Right atrium auricular region (tissue), 2 donors: Measurements from ENCODE around the gene LANCL3. TPM values are rescaled to one million over a fixed set of nuclear protein-coding genes. Genes with fewer than 3 reads are reported as not detected.

Experiments
- DNase-seq: peaks from one replicate; pipeline ENCODE4 v3.0.0-alpha.2; 2019; ENCODE audit warnings: low spot score
- H3K27ac ChIP-seq, 2 donors: fragments of 200-600 bp; sonication (generic); 1 replicate in 1 of 2; 2 replicates in 1 of 2; pipeline ENCODE4 v1.5.1; 2016 to 2019
- H3K27me3 ChIP-seq, 2 donors: fragments of 200-600 bp; sonication (generic); one replicate each; pipeline versions ENCODE4 v1.5.1 to v1.6.0; 2017 to 2019
- H3K36me3 ChIP-seq: fragments of 200-600 bp; sonication (generic); one replicate; pipeline ENCODE4 v1.5.1; 2016
- H3K4me1 ChIP-seq, 2 donors: fragments of 200-600 bp; sonication (generic); one replicate each; pipeline versions ENCODE4 v1.5.1 to v1.6.0; 2017 to 2019
- H3K4me3 ChIP-seq, 2 donors: fragments of 200-600 bp; sonication (generic); 1 replicate in 1 of 2; 2 replicates in 1 of 2; pipeline ENCODE4 v1.5.1; 2017 to 2019; ENCODE audit warnings: mild to moderate bottlenecking in 1 of 2, moderate library complexity in 1 of 2
- H3K9me3 ChIP-seq, 2 donors: fragments of 200-600 bp; sonication (generic); one replicate each; pipeline ENCODE4 v1.5.1; 2019
- total RNA-seq, 2 donors: library from RNA; depleted of rRNA; stranded (reverse); fragments of >200 nt; gene quantifications; one replicate each; pipeline ENCODE4 v1.1.0, GENCODE V29; 2016
- TF ChIP-seq, protein P1 (sequence below), 2 donors: fragments of 200-600 bp; sonication (generic); IDR thresholded peaks; one replicate each; pipeline ENCODE4 v1.5.1; 2019; ENCODE audit warnings: antibody characterized with exemption in 2 of 2

The LANCL3 gene
- total RNA-seq, 2 donors from 2014 or later, result 0.07 to 0.08 TPM

DNA sequence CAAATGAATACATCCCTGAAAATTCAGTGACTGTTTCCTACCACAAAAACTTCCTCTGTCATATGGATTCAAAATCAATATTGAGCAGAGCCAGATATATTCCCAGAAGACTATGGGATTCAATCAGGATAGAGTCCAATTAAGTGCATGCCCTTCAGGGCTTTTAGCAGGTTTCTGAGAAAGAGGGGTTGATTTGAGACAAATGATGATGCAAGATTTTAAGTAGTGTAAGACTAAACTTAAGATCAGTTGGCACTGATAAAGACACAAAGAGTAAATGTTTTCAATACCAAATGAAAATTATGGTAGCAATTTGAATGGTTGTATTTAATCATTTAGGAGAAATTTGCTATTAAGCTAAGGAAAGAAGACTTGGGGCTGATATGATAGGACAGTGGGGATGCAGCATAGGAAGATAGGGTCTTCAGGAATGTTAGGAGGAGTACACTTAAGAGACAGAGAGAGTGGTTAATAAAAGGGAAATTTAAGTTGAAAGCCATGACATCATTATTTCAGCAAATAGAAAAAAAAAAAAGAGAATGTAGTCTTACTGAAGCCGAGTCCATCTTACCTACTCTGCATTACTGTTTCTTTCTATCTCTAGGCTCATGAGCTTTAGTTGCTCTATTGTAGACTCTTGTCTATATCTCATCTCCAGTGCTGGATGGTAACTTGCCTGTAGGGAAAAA lies 82.1 kb downstream of the LANCL3 start:
- no peaks in the 10 kb centered on the region for H3K4me1 ChIP-seq
- H3K9me3 ChIP-seq, result no peaks in the 10 kb centered on the region
- no peak overlapping the region for H3K4me3 ChIP-seq
- no peaks in the 10 kb centered on the region for H3K36me3 ChIP-seq
- no peak for DNase-seq
- no peak overlapping the region for H3K27ac ChIP-seq
- no peaks in the 10 kb centered on the region for H3K27me3 ChIP-seq
- TF ChIP-seq, protein P1, sequence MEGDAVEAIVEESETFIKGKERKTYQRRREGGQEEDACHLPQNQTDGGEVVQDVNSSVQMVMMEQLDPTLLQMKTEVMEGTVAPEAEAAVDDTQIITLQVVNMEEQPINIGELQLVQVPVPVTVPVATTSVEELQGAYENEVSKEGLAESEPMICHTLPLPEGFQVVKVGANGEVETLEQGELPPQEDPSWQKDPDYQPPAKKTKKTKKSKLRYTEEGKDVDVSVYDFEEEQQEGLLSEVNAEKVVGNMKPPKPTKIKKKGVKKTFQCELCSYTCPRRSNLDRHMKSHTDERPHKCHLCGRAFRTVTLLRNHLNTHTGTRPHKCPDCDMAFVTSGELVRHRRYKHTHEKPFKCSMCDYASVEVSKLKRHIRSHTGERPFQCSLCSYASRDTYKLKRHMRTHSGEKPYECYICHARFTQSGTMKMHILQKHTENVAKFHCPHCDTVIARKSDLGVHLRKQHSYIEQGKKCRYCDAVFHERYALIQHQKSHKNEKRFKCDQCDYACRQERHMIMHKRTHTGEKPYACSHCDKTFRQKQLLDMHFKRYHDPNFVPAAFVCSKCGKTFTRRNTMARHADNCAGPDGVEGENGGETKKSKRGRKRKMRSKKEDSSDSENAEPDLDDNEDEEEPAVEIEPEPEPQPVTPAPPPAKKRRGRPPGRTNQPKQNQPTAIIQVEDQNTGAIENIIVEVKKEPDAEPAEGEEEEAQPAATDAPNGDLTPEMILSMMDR (IDR thresholded peaks at IDR 0.05), result no peak

DNA sequence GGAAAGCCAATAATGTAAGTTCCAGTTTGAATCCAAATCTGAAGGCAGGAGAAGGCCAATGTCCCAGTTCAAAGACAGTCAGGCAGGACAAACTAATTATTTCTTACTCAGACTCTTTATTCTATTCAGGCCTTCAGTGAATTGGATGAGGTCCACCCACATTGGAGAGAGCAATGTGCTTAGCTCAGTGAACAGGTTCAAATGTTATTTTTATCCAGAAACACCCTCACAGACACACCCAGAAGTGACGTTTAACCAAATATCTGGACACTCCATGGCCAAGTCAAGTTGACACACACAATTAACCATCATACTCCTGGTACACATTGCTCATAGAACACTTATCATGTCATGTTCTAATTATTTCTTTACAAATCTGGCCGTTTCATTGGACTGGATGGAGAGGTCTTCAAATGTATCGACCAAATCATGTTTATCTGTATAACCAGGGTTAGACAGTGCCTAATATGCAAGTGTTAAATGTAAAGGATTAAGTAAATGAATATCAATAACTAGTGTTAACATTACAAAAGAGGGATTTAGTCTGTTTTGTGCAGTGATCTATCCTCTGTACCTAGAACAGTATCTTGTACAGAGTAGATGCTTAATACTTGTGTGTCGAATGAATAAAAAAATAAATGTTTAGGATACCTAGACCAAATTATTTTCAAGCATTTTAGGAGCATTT lies 87.0 kb downstream of the LANCL3 start:
- Histone ChIP-seq H3K9me3 (no peaks in the 10 kb centered on the region), H3K36me3 (no peaks in the 10 kb centered on the region), H3K27me3 (no peaks in the 10 kb centered on the region), H3K4me1 (no peaks in the 10 kb centered on the region), H3K27ac (no peak overlapping the region), H3K4me3 (no peak overlapping the region)
- TF ChIP-seq, protein P1 (IDR thresholded peaks at IDR 0.05), result no peak
- DNase-seq, result no peak

DNA sequence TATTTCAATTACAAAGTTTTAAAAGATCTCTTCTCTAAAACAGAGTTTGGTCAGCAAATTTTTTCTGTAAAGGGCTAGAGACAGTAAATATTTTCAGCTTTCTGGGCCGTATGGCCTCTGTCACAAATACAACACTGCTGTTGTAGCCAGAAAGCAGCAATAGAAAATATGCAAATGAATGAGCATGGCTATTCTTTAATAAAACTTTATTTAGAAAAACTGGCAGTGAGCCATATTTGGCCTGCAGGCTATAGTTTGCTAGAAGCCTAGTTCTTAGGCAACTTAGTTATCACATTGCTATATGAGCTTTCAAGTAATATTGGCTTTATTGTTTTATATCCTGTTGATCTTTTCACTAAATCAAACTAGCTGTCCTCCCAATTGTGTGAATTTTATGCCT lies 87.6 kb downstream of the LANCL3 start:
- no peak overlapping the region for H3K27ac ChIP-seq
- no peaks in the 10 kb centered on the region for H3K9me3 ChIP-seq
- H3K4me3 ChIP-seq, result no peak overlapping the region
- TF ChIP-seq, protein P1 (IDR thresholded peaks at IDR 0.05), result no peak
- no peaks in the 10 kb centered on the region for H3K36me3 ChIP-seq
- DNase-seq, result no peak
- H3K27me3 ChIP-seq, result no peaks in the 10 kb centered on the region
- H3K4me1 ChIP-seq, result no peaks in the 10 kb centered on the region

DNA sequence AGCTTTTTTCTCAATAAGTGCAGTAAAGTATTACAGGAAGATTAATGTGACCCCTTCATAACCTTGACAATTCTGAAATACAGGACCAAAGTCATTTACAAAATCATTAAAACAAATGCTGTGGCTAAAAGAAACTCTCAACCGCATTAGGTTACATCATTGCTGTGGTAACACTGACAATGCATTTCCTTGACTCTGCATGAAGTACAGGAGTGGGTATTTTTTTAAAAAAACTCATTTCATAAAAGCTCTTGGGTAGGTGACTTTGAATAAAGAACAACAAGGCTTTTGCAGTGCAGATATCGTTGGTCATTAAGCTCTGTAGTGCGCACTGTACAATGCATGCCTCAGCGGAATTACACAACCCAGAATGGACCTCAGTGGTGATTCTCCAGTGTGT lies 90.7 kb downstream of the LANCL3 start:
- TF ChIP-seq, protein P1 (IDR thresholded peaks at IDR 0.05), result no peak
- no peaks in the 10 kb centered on the region for H3K4me1 ChIP-seq
- H3K9me3 ChIP-seq, result no peaks in the 10 kb centered on the region
- DNase-seq, result no peak
- no peak overlapping the region for H3K27ac ChIP-seq
- no peaks in the 10 kb centered on the region for H3K36me3 ChIP-seq
- H3K4me3 ChIP-seq, result no peak overlapping the region
- no peaks in the 10 kb centered on the region for H3K27me3 ChIP-seq

DNA sequence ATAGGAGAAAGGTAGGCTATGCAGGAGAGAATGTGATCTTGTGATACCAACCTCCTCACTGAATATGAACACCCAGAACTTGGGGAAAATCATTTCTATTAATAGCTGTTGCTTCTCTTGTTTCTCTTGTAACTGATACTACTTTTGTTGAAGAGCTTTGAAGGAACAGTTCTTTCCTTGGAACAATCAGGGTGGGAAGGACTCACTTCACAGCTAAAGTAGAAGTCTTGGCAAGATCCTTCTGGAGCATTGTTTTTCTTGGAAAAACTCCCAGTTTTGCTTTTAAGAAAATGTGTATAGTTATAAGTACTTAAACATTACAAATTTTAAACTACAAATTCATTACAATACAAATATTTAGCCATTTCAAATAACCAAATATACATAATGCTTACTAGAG lies 95.1 kb downstream of the LANCL3 start:
- DNase-seq, result no peak
- Histone ChIP-seq H3K27ac (no peak overlapping the region), H3K27me3 (no peaks in the 10 kb centered on the region), H3K9me3 (no peaks in the 10 kb centered on the region), H3K4me1 (no peaks in the 10 kb centered on the region), H3K36me3 (no peaks in the 10 kb centered on the region), H3K4me3 (no peak overlapping the region)
- TF ChIP-seq, protein P1 (IDR thresholded peaks at IDR 0.05), result no peak
